Type B pancreatic cell (in vitro differentiated cells): Measurements from ENCODE around the gene MARK3. TPM values are rescaled to one million over a fixed set of nuclear protein-coding genes. Genes with fewer than 3 reads are reported as not detected.

Experiments used
- DNase-seq: peaks from one replicate; pipeline ENCODE4 v3.0.0; 2021; ENCODE audit warnings: mixed read lengths; ENCODE audit not compliant: unreplicated experiment; ENCODE audit errors: extremely low spot score
- H3K27ac Mint-ChIP-seq: 2 replicates; pipeline ENCODE4 v1.8.0; 2021; ENCODE audit warnings: mild to moderate bottlenecking, mixed read lengths
- H3K27me3 Mint-ChIP-seq: 2 replicates; pipeline ENCODE4 v1.8.0; 2021; ENCODE audit warnings: mixed read lengths
- H3K36me3 Mint-ChIP-seq: 2 replicates; pipeline ENCODE4 v1.8.0; 2021; ENCODE audit warnings: mixed read lengths
- H3K4me1 Mint-ChIP-seq: one replicate; pipeline ENCODE4 v1.8.0; 2021; ENCODE audit warnings: mixed read lengths; ENCODE audit not compliant: unreplicated experiment
- H3K4me3 Mint-ChIP-seq: 2 replicates; pipeline ENCODE4 v1.8.0; 2021; ENCODE audit warnings: mild to moderate bottlenecking, mixed read lengths
- H3K9me3 Mint-ChIP-seq: 2 replicates; pipeline ENCODE4 v1.8.0; 2021; ENCODE audit warnings: mixed read lengths
- CTCF ChIP-seq: fragments of 200-600 bp; sonication (generic); conservative IDR thresholded peaks from 2 replicates; pipeline ENCODE4 v1.5.0; 2021; ENCODE audit warnings: antibody characterized with exemption, mild to moderate bottlenecking
- total RNA-seq: library from RNA; stranded (reverse); gene quantifications from 2 replicates; pipeline ENCODE4 v1.2.1, GENCODE V29; 2021; ENCODE audit warnings: low replicate concordance

The MARK3 gene
- total RNA-seq, 1 donor from 2014 or later = 91.4 TPM

GRCh38 chr14:103552011-103552845 is 167.0 kb downstream of the MARK3 start:
- Mint-ChIP-seq H3K27ac (no peak overlapping the region), H3K27me3 (no peaks in the 10 kb centered on the region), H3K9me3 (no peaks in the 10 kb centered on the region), H3K4me1 (peaks cover 5% of the 10 kb centered on the region), H3K36me3 (no peaks in the 10 kb centered on the region), H3K4me3 (no peak overlapping the region)
- no peak for DNase-seq
- no peak for TF ChIP-seq CTCF

- DNase-seq = no peak
- H3K4me1 Mint-ChIP-seq = peaks cover 5% of the 10 kb centered on the region
- no peak for TF ChIP-seq CTCF
- H3K36me3 Mint-ChIP-seq = no peaks in the 10 kb centered on the region
- no peak overlapping the region for H3K4me3 Mint-ChIP-seq
- H3K9me3 Mint-ChIP-seq = no peaks in the 10 kb centered on the region
- H3K27ac Mint-ChIP-seq = no peak overlapping the region
- H3K27me3 Mint-ChIP-seq = no peaks in the 10 kb centered on the region
Measured at GRCh38 chr14:103552846-103553210, 167.6 kb downstream of the MARK3 start.

Other genes starting within 250 kb of the MARK3 start
- 327 and 340 TPM in 2 replicates for gene EIF5, start 51.2 kb upstream of the MARK3 start, total RNA-seq
- gene CKB, start 137.4 kb downstream of the MARK3 start, total RNA-seq = 180 and 323 TPM in 2 replicates
- 10.8 and 12.4 TPM in 2 replicates for gene TRMT61A, start 143.8 kb downstream of the MARK3 start, total RNA-seq
- 23.3 and 30.5 TPM in 2 replicates for gene BAG5, start 177.2 kb downstream of the MARK3 start, total RNA-seq
- 39.8 and 42.5 TPM in 2 replicates for gene COA8, start 177.5 kb downstream of the MARK3 start, total RNA-seq
- 125 and 145 TPM in 2 replicates for gene KLC1, start 243.8 kb downstream of the MARK3 start, total RNA-seq